ENCODE data around the gene PLD3.
"Not testable (repeated sequence)": the region's sequence is repeated elsewhere in the genome, so short reads cannot be mapped to it uniquely, and the experiment has no call there.

The PLD3 gene

GRCh38 chr19:40362160-40362559, 13.7 kb downstream of the PLD3 start:
- in situ Hi-C loops (cut with HindIII; ENCODE audit: low sequenced_read_pairs) = no loop called here

GRCh38 chr19:40363069-40363468, 14.6 kb downstream of the PLD3 start:
- in situ Hi-C loops (cut with HindIII; ENCODE audit: low sequenced_read_pairs) = no loop called here

GRCh38 chr19:40365010-40365409, 16.5 kb downstream of the PLD3 start:
- in situ Hi-C loops (cut with HindIII; ENCODE audit: low sequenced_read_pairs) = no loop called here

- in situ Hi-C loops (cut with HindIII; ENCODE audit: low sequenced_read_pairs) = no loop called here
These were observed 17.3 kb downstream of the PLD3 start for GRCh38 chr19:40365613-40366401.

GRCh38 chr19:40366697-40367561, 18.4 kb downstream of the PLD3 start:
- in situ Hi-C loops (cut with HindIII; ENCODE audit: low sequenced_read_pairs) = no loop called here

- in situ Hi-C loops (cut with HindIII; ENCODE audit: low sequenced_read_pairs) = no loop called here
These were observed 19.3 kb downstream of the PLD3 start for GRCh38 chr19:40367577-40368434.

GRCh38 chr19:40369797-40370196, 21.3 kb downstream of the PLD3 start:
- in situ Hi-C loops (cut with HindIII; ENCODE audit: low sequenced_read_pairs) = no loop called here

- in situ Hi-C loops (cut with HindIII; ENCODE audit: low sequenced_read_pairs) = not testable (repeated sequence)
These were observed 21.8 kb downstream of the PLD3 start for GRCh38 chr19:40370253-40370652.

- in situ Hi-C loops (cut with HindIII; ENCODE audit: low sequenced_read_pairs) = no loop called here
These were observed 22.7 kb downstream of the PLD3 start for GRCh38 chr19:40370997-40371801.

- in situ Hi-C loops (cut with HindIII; ENCODE audit: low sequenced_read_pairs) = no loop called here
These were observed 23.3 kb downstream of the PLD3 start for GRCh38 chr19:40371802-40372122.

GRCh38 chr19:40374084-40374483, 25.6 kb downstream of the PLD3 start:
- in situ Hi-C loops (cut with HindIII; ENCODE audit: low sequenced_read_pairs) = no loop called here

- in situ Hi-C loops (cut with HindIII; ENCODE audit: low sequenced_read_pairs) = no loop called here
These were observed 27.9 kb downstream of the PLD3 start for GRCh38 chr19:40376286-40376862.

- in situ Hi-C loops (cut with HindIII; ENCODE audit: low sequenced_read_pairs) = no loop called here
These were observed 29.4 kb downstream of the PLD3 start for GRCh38 chr19:40377876-40378385.

- in situ Hi-C loops (cut with HindIII; ENCODE audit: low sequenced_read_pairs) = no loop called here
These were observed 30.0 kb downstream of the PLD3 start for GRCh38 chr19:40378509-40378908.

GRCh38 chr19:40379446-40380198, 31.1 kb downstream of the PLD3 start:
- in situ Hi-C loops (cut with HindIII; ENCODE audit: low sequenced_read_pairs) = no loop called here

- in situ Hi-C loops (cut with HindIII; ENCODE audit: low sequenced_read_pairs) = no loop called here
These were observed 31.9 kb downstream of the PLD3 start for GRCh38 chr19:40380199-40381037.

- in situ Hi-C loops (cut with HindIII; ENCODE audit: low sequenced_read_pairs) = no loop called here
These were observed 32.8 kb downstream of the PLD3 start for GRCh38 chr19:40381321-40381720.

GRCh38 chr19:40383668-40384248, 35.3 kb downstream of the PLD3 start:
- in situ Hi-C loops (cut with HindIII; ENCODE audit: low sequenced_read_pairs) = no loop called here
